Measurements from ENCODE around the gene EYS. TPM values are rescaled to one million over a fixed set of nuclear protein-coding genes. Genes with fewer than 3 reads are reported as not detected.

Gene EYS
- total RNA-seq, 1 experiment from 2014 or later, result not detected

- ChIA-PET CTCF (interaction anchor here (0.8 kb wide), 1 partner anchor 50 kb away, joined by 3 read pairs; no protein-coding TSS in a partner anchor), POLR2A (no interaction called here), RAD21 (ENCODE audit: low non-redundant PET in 1 of 2, low total read pairs in 2 of 2, uncharacterized antibody in 2 of 2, unreplicated experiment in 2 of 2) (no interaction called here)
- no peak overlapping the region for H3K27ac ChIP-seq (ENCODE audit: low read depth, low read length)
- H4K20me1 ChIP-seq (ENCODE audit: insufficient read depth), result no peaks in the 10 kb centered on the region
- H3K4me2 ChIP-seq (ENCODE audit: low read length), result no peak overlapping the region
- no peak overlapping the region for H3K4me3 ChIP-seq (replicated peaks in 1 of 2; ENCODE audit: low read depth in 1 of 2, low read length in 2 of 2)
- H3K4me1 ChIP-seq (ENCODE audit: control insufficient read depth in 1 of 2, insufficient read depth in 2 of 2, low read length in 2 of 2), result no peaks in the 10 kb centered on the region
- H3K9me2 ChIP-seq (ENCODE audit: insufficient read depth), result no peaks in the 10 kb centered on the region
- no peaks in the 10 kb centered on the region for H3K79me2 ChIP-seq (ENCODE audit: insufficient read depth, low read length)
- H3K9me3 ChIP-seq (ENCODE audit: control insufficient read depth in 1 of 2, insufficient read depth in 1 of 2, low read depth in 1 of 2, low read length in 2 of 2), result 0 out of 4 replicates have a peak, but pooled peaks cover 0 to 4% of the 10 kb centered on the region in 2 experiments
- H2AFZ ChIP-seq (ENCODE audit: low read depth, low read length, poor library complexity, severe bottlenecking), result no peak overlapping the region
- intact Hi-C loops (cut with micrococcal nuclease), result no loop called here
- DNase-seq (ENCODE audit: low read depth, low spot score) (no peak), ATAC-seq (no peak)
- H3K36me3 ChIP-seq (ENCODE audit: control insufficient read depth in 1 of 2, insufficient read depth in 2 of 2, low read length in 2 of 2), result no peaks in the 10 kb centered on the region
- no TSS peak for BruUV-seq (replicated peaks)
- TF ChIP-seq SIN3A (IDR thresholded peaks at IDR 0.05; ENCODE audit: low read depth) (no peak), SP1 (IDR thresholded peaks at IDR 0.05; ENCODE audit: low read depth) (no peak), TCF7L2 (IDR thresholded peaks at IDR 0.05; ENCODE audit: borderline replicate concordance, extremely low read depth, insufficient read depth, insufficient read length) (no peak), JUND (IDR thresholded peaks at IDR 0.05) (no peak), POLR2A (IDR thresholded peaks at IDR 0.05; ENCODE audit: borderline replicate concordance, extremely low read depth, insufficient read depth, insufficient read length) (no peak), YY1 (IDR thresholded peaks at IDR 0.05; ENCODE audit: extremely low read depth, insufficient replicate concordance, low read depth, low read length) (no peak), FOSL1 (IDR thresholded peaks at IDR 0.05; ENCODE audit: low read depth) (no peak), MAX (IDR thresholded peaks at IDR 0.05) (no peak), SRF (IDR thresholded peaks at IDR 0.05; ENCODE audit: low read depth) (no peak), RAD21 (IDR thresholded peaks at IDR 0.05; ENCODE audit: low read depth) (no peak), ELF1 (IDR thresholded peaks at IDR 0.05; ENCODE audit: borderline replicate concordance, low read depth) (no peak)
- TF ChIP-seq, protein P1, sequence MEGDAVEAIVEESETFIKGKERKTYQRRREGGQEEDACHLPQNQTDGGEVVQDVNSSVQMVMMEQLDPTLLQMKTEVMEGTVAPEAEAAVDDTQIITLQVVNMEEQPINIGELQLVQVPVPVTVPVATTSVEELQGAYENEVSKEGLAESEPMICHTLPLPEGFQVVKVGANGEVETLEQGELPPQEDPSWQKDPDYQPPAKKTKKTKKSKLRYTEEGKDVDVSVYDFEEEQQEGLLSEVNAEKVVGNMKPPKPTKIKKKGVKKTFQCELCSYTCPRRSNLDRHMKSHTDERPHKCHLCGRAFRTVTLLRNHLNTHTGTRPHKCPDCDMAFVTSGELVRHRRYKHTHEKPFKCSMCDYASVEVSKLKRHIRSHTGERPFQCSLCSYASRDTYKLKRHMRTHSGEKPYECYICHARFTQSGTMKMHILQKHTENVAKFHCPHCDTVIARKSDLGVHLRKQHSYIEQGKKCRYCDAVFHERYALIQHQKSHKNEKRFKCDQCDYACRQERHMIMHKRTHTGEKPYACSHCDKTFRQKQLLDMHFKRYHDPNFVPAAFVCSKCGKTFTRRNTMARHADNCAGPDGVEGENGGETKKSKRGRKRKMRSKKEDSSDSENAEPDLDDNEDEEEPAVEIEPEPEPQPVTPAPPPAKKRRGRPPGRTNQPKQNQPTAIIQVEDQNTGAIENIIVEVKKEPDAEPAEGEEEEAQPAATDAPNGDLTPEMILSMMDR (IDR thresholded peaks at IDR 0.05 in 2 of 3, conservative IDR thresholded peaks at IDR 0.05 in 1 of 3; ENCODE audit: borderline replicate concordance in 1 of 3, insufficient read depth in 1 of 3, low read depth in 2 of 3, low read length in 2 of 3), result no peak; a peak in 1 of 6 replicates
- H3K9ac ChIP-seq (ENCODE audit: low read length), result no peak overlapping the region
- no peaks in the 10 kb centered on the region for H3K27me3 ChIP-seq (ENCODE audit: insufficient read depth, low read length)
Measured at GRCh38 chr6:64280569-64280968, 1426.5 kb downstream of the EYS start.
